Inferior parietal cortex (tissue), 1 donor: ENCODE data around the gene DNAJB1.

ENCODE experiments used
- DNase-seq: peaks from one replicate; pipeline ENCODE4 v3.0.0-alpha.2; 2016; ENCODE audit errors: extremely low spot score

DNAJB1 gene

GRCh38 chr19:14496029-14496833, 22.0 kb downstream of the DNAJB1 start, which contains the start of gene GIPC1:
Gene GIPC1, minus strand, starts transcription at chr19:14496127. Its CDS starts 13,151 bp downstream, at chr19:14482976.
- peak; percentile 96 for DNase-seq

DNA sequence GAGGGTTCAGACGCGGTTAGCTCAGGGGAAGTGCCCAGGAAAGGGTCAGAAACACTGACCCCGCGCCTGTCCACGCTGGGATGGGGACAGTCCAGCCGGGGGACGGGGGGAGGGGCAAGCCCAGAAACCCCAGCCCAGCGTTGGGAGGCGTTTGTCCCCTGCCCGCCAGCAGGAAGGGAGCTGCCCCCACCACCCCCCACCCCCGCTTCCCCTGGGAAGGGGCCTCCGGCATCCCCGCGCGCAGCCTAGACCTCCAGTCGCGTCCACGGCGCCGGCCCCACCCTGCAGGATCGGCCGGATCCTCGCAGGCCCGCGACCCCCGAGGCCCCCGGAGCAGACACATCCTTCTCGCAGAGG, 22.5 kb downstream of the DNAJB1 start:
- DNase-seq = no peak

- DNase-seq = no peak
Observed at GRCh38 chr19:14494910-14495671, 23.1 kb downstream of the DNAJB1 start.

GRCh38 chr19:14494411-14494810, 23.8 kb downstream of the DNAJB1 start:
- DNase-seq = no peak

DNA sequence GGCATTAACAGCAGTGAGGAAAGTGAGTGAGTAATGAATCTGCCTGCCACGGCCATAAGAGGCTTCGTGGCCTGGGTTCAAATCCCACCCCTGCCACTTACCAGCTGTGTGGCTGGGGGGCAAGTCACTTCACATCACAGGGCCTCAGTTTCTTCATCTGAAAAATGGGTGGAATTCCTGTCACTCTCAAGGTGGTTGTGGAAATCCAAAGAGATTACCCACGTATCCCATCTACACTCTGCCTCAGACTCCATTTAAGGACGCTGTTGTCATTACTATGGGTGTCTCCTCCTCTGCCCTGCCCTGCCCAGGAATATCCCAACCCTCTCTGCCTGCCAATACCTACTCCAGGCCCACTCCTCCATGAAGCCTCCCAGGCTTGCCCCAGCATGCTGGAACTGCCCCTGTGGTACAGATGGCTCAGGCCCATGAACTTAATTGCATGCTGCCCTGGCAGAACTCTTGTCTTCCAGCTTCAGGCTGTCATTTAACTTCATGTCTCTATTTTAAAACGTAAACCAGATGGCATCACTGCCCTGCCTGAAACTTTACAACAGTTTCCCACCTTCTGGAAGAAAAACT, 25.4 kb downstream of the DNAJB1 start:
- no peak for DNase-seq

DNA sequence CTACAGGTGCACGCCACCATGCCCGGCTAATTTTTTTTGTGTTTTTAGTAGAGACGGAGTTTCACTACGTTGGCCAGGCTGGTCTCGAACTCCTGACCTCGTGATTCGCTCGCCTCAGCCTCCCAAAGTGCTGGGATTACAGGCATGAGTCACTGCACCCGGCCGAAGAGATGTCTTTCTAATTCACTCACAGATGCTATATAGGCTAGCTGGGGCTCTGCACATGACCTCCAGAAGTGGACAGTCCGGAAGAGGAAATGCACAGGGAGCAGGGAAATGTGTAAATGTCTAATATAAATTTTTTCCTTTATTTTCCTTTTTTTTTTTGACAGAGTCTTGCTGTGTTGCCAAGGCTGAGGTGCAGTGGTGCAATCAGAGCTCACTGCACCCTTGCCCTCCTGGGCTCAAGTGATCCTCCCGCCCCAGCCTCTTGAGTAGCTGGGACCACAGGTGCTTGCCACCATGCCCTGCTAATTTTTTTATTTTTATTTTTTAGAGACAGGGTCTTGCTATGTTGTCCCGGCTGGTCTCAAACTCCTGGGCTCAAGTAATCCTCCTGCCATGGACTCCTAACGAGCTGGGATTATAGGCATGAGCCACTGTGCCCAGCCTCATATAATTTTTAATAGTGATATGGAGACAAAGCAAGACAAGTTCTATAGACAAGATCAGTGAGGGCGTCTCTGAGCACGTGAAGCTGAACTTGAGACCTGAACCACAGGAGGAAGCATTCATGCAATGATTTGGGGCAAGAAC, 30.6 kb downstream of the DNAJB1 start:
- DNase-seq = no peak

DNA sequence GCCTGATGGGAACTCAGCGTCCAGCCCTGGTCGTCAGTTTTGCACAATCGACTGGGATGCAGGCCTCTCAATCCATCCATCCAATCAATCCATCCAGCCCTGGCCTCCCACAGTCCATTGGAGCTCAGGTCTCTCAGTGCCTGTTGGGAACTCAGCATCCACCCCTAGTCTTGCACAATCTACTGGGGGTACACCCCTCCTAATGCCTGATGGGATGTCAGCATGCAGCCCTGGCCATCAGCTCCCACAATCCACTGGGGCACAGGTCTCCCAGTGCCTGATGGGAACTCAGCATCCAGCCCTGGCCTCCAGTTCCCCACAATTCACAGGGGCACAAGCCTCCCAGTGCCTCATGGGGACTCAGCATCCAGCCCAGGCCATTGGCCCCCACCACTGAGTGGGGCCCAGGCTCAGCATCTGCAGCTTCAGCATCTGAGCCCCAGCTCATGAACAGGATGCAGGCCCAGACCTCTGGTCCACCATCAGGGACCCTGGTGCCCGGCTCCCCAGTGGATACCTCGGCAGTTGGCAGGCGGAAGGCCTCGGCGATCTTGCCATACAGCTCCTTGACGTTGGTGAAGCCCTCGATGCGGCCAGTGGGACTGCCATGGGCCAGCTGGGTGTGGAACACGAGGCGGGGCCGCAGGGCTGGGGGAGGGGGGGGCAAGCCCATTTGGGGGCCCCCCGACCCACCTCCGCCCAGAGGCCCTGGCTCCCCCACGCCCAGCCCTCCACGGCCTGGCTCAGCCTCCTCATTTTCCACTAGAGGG, 35.8 kb downstream of the DNAJB1 start:
- DNase-seq = no peak

DNA sequence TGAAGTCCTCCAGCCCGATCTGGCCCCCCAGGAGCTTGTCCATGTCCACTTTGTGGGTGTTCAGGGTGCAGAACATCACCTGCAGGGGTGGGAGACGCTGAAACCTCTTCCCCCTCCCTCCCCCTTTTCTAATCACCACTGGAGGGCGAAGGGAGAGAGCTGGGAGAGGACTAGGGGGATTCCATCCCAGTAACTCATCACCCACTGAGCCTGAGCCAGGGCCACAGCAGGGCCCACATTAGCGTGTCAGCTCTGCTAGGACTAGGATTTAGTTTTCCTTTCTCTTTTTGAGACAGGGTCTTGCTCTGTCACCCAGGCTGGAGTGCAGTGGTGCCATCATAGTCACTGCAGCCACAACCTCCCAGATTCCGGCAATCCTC, 37.5 kb downstream of the DNAJB1 start:
- no peak for DNase-seq

DNA sequence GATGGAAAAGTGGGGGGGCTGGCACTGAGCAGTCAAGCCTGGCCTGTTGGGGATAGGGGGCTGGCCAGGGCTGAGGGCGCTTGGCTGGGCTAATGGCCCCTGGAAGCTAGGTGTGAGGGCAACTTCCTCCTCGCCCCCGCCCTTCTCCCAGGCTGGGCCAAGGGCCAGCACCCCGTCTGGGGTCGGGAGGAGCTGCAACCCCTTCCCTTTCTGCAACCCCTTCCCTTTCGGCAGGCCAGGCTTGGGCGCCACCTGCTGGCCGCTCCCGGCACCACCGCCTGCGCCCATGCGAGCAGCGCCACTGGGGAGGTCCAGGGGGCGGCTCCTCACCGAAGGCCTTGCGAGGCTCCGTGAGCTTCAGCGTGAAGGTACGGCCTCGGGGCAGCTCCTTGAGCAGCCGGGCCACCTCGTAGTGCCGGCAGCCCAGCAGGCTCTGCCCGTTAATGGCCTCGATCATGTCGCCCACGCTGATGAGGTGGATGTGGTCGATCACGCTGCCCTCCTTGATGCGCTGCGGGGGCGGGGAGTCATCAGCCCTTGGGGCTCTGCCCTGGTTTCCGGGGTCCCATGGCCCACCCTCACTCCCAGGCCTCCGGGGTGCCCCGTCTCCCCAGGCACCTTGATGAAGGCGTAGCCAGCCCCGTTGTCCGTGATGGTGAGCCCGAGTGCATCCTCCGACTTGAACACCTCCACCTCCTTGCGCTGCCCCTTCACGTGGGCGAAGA, 38.1 kb downstream of the DNAJB1 start:
- peak; percentile 31 for DNase-seq

GRCh38 chr19:14479309-14479974, 38.8 kb downstream of the DNAJB1 start:
- DNase-seq = no peak

DNA sequence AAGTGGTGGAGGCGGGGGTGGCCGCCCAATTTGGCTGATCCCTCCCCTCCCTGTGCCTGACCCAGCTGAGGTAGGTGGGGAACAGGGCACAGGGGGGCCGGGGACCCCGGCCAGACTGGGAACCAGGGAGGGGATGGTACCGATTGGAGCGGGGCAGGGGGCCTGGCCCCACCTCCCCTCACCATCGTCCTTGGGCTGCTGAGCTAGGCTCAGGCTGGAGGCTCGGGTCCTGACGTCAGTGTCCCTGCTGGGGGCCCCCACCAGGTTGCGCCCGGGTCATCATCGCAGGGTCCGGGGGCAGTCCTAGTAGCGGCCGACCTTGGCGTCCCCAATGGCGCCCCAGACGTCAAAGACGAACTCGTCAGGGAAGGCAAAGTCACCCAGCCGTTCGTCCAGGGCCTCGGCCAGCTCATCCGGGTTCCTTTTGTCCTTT, 40.1 kb downstream of the DNAJB1 start:
- no peak for DNase-seq

DNA sequence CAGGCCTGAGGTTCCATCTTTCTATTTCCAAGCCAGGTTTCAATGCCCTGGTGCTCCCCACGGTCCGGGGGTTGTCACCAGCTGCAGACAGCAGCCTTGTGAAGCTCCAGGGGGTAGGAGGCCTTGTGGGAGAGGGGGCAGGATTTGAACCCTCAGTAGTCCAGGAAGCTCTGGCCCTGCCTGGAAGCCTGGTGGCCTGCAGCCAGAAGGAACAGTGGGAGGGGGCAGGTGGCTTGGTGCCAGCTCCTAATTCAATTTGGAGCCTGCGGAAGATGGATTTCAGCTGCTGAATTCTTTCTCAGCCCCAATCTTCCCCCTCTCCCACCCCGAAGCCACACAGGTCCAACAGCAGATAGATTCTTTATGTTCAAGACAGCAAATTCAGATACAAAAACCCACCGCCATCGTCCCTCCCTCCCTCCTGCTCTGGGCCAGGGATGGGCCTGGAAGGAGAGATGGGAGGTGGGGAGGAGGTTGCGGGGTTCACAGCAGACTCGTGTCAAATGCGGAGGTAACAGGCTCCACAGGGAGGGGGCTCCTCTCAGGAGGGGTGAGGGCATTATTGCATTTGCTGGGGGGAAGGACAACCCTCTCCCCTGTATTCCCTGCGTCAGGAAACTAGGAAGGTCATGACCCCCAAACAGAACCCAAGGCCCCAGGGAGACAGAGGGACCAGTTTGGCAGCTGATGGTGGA, 40.6 kb downstream of the DNAJB1 start:
- no peak for DNase-seq

DNA sequence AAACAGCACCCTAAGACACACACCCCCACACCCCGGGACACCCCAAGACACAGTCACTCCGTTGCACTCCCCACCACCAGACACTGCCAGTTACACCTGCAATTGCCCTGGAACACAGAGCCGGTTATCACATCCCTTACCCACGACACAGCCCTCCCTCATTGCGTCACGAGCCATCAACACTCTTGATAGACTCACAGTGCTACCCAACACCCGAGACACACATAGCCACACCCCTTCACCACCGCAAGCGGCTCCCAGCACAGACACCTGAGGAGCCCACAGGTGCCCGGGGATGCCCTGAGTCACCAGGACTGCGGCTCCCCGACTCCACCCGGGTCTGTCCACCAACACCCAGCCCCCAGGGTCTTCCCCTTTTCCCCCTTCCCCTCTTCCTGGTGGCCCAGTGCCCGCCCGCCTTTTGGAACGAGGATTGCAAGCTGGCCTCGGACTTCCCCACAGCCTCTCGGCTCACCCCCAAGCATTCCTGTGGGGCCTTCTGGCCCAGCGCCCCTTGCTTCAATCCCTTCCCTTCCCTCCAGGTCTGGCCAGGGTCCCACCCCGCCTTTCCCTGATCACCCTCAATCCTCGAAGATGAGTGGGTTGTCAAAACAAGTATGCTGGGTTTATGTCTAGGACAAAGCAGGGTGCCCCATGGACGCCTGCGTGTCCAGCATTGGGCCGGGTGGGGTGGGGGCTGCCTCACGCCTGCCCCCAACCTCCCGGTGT, 41.4 kb downstream of the DNAJB1 start:
- DNase-seq = no peak

DNA sequence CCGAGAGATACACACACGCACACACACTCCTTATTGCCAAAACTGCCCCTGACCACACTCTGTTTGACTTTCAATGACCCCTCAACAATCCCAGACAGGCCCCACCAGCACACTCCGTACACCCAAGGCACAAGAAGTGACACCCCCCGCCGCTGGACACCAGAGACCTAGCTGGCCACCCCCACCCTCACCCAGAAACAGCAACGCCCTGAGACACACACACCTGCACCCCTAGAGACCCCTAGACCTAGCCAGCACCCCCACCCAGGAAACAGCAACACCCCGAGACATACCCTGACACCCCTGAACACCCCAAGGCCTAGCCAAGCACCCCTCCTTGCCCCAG, 41.9 kb downstream of the DNAJB1 start:
- DNase-seq = no peak

DNA sequence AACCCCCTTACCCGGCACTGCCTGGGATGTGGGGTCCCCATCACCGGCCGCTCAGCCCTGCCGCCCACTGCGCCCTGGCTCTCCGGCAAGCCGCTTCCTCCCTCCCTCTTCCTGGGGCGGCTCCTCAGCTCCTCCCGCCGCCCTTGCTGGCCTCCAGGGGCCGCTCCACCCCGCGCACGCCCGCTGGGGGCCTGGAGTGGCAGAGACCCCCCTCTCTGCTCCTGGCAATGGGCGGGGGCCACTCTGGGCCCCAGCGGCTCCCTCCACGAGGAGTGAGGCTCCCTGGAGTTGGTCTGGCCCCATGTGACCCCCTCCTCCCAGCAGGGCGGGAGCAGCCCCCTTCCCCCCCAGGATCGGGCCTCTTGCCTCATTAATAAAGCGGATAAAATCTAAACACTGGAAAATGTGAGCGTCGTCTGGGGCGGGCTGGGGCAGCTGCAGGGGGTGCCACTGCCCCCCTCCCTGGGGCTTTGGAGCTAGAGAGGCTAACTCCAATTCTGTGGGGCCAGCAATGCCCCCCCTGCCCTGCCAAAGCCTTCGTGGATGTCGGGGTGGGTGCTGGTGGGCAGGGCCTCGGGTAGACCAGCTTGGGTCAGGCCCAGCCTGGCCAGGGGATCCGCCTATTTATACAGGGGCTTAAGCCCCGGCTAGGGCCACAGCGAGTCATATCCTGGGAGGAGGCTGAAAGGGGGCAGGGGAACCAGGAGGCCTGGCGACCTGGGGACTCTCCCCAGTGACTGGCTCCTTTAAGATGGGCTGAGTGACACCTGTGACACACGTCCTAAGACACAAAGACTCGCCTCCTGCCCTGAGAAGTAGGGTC, 42.7 kb downstream of the DNAJB1 start, which contains the start of gene PTGER1:
PTGER1 (minus strand) TSS at position 104 of the 823 bp plus-strand sequence. CDS start 1,034 bp downstream, outside the sequence.
- DNase-seq = no peak

GRCh38 chr19:14474827-14475226, 43.4 kb downstream of the DNAJB1 start:
- no peak for DNase-seq

DNA sequence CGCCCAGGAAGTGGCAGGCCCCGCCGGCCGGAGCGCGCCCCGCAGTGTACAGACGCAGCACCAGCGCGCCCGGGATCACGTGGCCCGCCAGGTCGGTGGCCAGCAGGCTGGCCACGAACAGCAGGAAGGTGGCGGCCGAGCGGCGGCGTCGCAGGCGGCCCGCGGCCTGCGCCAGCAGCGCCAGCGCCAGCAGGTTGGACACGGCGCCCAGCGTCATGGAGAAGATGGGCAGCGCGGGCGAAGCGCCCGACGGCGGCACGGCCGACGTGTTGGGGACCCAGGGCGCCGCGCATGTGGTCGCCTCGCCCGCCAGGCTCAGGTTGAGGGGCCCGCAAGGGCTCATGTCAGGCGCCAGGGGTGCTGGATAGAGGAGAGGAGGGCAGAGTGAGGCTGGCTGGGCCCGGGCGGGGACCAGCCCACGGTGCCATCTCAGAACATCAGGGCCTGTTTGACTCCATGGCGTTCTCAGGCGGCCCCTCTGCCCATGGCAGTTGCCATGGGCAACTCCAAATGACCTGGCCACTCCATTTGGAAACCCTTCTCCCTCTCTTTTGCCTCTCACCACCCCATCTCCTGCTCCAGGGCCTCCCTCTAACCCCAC, 44.1 kb downstream of the DNAJB1 start:
- DNase-seq = no peak
